BE2C (cell line): Measurements from ENCODE around the gene AZU1.

Source experiments
- DNase-seq: peaks from one replicate; pipeline ENCODE4 v3.0.0-alpha.2; 2020
- H3K27me3 ChIP-seq: fragments of 250-450 bp; sonication (Bioruptor Pico); 2 replicates; pipeline ENCODE4 v1.5.1; 2020; ENCODE audit warnings: mild to moderate bottlenecking
- H3K36me3 ChIP-seq: fragments of 250-450 bp; sonication (Bioruptor Pico); 2 replicates; pipeline ENCODE4 v1.5.1; 2020; ENCODE audit warnings: mild to moderate bottlenecking
- H3K4me1 ChIP-seq: fragments of 250-450 bp; sonication (Bioruptor Pico); 2 replicates; pipeline ENCODE4 v1.5.1; 2020
- H3K4me3 ChIP-seq: 2 replicates; pipeline ENCODE4 v1.5.1; 2011; ENCODE audit warnings: low read depth, low read length
- H3K9me3 ChIP-seq: fragments of 250-450 bp; sonication (Bioruptor Pico); 2 replicates; pipeline ENCODE4 v1.5.1; 2020
- TF ChIP-seq, protein P1 (sequence below): IDR thresholded peaks from 2 replicates; pipeline ENCODE4 v1.5.1; 2012; ENCODE audit warnings: mild to moderate bottlenecking, low read depth, low read length

The AZU1 gene

DNA sequence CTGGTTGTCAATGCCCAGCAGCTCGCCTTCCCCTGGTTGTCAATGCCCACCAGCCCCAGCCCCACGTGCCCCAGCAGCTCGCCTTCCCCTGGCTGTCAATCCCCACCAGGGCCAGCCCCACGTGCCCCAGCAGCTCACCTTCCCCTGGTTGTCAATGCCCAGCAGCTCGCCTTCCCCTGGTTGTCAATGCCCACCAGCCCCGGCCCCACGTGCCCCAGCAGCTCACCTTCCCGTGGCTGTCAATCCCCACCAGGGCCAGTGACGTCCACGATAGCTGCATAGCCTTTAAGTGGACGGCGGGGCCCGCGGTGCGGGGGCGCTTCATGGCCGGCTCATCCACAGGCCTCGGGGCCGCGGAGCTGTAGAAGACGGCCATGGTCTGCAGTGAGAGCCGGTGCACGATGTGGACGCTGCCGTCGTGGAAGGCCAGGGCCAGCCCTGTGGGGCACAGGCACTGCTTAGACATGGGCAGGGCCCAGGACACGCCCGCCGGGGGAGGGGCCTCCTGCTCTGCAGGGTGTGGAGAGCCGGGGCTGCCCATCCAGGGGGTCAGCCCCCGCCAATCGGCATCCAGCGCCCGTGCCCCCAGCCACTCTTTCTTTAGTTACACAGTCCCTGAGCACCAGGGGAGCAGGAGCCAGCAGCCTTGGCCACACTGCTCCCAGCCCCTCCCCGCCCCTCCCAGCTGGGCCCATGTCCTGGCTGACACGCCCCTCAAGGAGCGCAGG lies 52.2 kb downstream of the AZU1 start:
- Histone ChIP-seq H3K36me3 (peaks cover 33% of the 10 kb centered on the region), H3K27me3 (no peaks in the 10 kb centered on the region), H3K4me3 (no peak overlapping the region), H3K4me1 (peaks cover 4% of the 10 kb centered on the region; the same call in 1 of the 2 replicates), H3K9me3 (no peaks in the 10 kb centered on the region)
- DNase-seq = no peak
- TF ChIP-seq, protein P1, sequence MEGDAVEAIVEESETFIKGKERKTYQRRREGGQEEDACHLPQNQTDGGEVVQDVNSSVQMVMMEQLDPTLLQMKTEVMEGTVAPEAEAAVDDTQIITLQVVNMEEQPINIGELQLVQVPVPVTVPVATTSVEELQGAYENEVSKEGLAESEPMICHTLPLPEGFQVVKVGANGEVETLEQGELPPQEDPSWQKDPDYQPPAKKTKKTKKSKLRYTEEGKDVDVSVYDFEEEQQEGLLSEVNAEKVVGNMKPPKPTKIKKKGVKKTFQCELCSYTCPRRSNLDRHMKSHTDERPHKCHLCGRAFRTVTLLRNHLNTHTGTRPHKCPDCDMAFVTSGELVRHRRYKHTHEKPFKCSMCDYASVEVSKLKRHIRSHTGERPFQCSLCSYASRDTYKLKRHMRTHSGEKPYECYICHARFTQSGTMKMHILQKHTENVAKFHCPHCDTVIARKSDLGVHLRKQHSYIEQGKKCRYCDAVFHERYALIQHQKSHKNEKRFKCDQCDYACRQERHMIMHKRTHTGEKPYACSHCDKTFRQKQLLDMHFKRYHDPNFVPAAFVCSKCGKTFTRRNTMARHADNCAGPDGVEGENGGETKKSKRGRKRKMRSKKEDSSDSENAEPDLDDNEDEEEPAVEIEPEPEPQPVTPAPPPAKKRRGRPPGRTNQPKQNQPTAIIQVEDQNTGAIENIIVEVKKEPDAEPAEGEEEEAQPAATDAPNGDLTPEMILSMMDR = no peak
